K562 (cell line): Measurements from ENCODE around the gene ALOX12B. TPM values are rescaled to one million over a fixed set of nuclear protein-coding genes. Genes with fewer than 3 reads are reported as not detected.

Experiments used
- ATAC-seq: fragments of 200-7000 bp; cut with Tn5 transposase; 3 replicates; pipeline ENCODE4 v1.9.1; 2020; ENCODE audit warnings: moderate library complexity
- BruUV-seq: library from RNA; stranded (reverse); fragments of 400-500 nt; replicated peaks from 2 replicates; lab custom pipeline; 2021; lab: Mats Ljungman, UMichigan
- CTCF ChIA-PET: fragments of 300-600 bp; formaldehyde crosslinking; extraction: SDS; loops from one replicate; lab custom pipeline; 2021; ENCODE audit warnings: low intra/inter-chr PET ratio; lab: Yijun Ruan, JAX
- POLR2A ChIA-PET: fragments of 300-600, 350-650 bp; sonication (Branson Sonifier 250); formaldehyde crosslinking; extraction: SDS; loops from one replicate; lab custom pipeline; 2021; ENCODE audit warnings: antibody characterized with exemption, inconsistent platforms; lab: Yijun Ruan, JAX
- DNase-seq, 4 experiments: peaks; one replicate each; pipeline versions ENCODE4 v3.0.0 to v3.0.0-alpha.2; 2011 to 2018; ENCODE audit warnings: low spot score in 3 of 4, mixed read lengths in 3 of 4; ENCODE audit errors: extremely low read depth in 1 of 4
- FAIRE-seq: peaks from 2 replicates; lab custom pipeline; 2011; peaks lifted over from hg19 to GRCh38; lab: Jason Lieb, UNC
- H2AFZ ChIP-seq: 2 replicates; pipeline ENCODE4 v1.6.0; 2011; ENCODE audit warnings: low read depth, low read length, control low read depth, inconsistent platforms
- H3K27ac ChIP-seq: fragments of 200-600 bp; 3 replicates; pipeline ENCODE4 v1.8.0; 2011; ENCODE audit warnings: low read depth, mild to moderate bottlenecking, control low read depth, inconsistent platforms, low read length, moderate library complexity, mixed read lengths; ENCODE audit errors: extremely low read depth
- H3K27me3 ChIP-seq, 2 experiments: fragments of 300-600 bp in 1 of 2; 2 replicates in 1 of 2; 3 replicates in 1 of 2; pipeline versions ENCODE4 v1.6.0 to v1.8.0; 2011; ENCODE audit warnings: inconsistent platforms in 2 of 2, low read length in 2 of 2, mild to moderate bottlenecking in 1 of 2, mixed read lengths in 1 of 2, moderate library complexity in 1 of 2; ENCODE audit not compliant: control insufficient read depth in 2 of 2, insufficient read depth in 2 of 2
- H3K36me3 ChIP-seq: fragments of 300-600 bp; 3 replicates; pipeline ENCODE4 v1.8.0; 2011; ENCODE audit warnings: mild to moderate bottlenecking, low read length, inconsistent platforms; ENCODE audit not compliant: control insufficient read depth, insufficient read depth
- H3K4me1 ChIP-seq, 2 experiments: fragments of 200-600 bp in 1 of 2; replicated peaks in 1 of 2; 2 replicates in 1 of 2; 3 replicates in 1 of 2; pipeline versions ENCODE4 v1.5.1 to v1.8.0; 2011; ENCODE audit warnings: inconsistent platforms in 2 of 2, low read length in 2 of 2, mild to moderate bottlenecking in 1 of 2, mixed read lengths in 1 of 2, moderate library complexity in 1 of 2; ENCODE audit not compliant: control insufficient read depth in 2 of 2, insufficient read depth in 2 of 2
- H3K4me2 ChIP-seq: 2 replicates; pipeline ENCODE4 v1.6.1; 2011; ENCODE audit warnings: low read length, control low read depth, inconsistent platforms, mixed read lengths; ENCODE audit not compliant: insufficient read depth
- H3K4me3 ChIP-seq: fragments of 200-600 bp; sonication (generic), shearing (Covaris generic); 2 replicates; pipeline ENCODE4 v1.5.1; 2016; ENCODE audit warnings: control low read depth, inconsistent platforms
- H3K79me2 ChIP-seq: fragments of 200-600 bp; 3 replicates; pipeline ENCODE4 v1.8.0; 2011; ENCODE audit warnings: low read length, inconsistent platforms; ENCODE audit not compliant: control insufficient read depth, insufficient read depth
- H3K9ac ChIP-seq, 2 experiments: 2 replicates each; pipeline versions ENCODE4 v1.6.0 to v1.6.1; 2011; ENCODE audit warnings: low read depth in 2 of 2, low read length in 2 of 2, control low read depth in 1 of 2, inconsistent platforms in 1 of 2, mild to moderate bottlenecking in 1 of 2, mixed read lengths in 1 of 2; ENCODE audit not compliant: insufficient read depth in 1 of 2
- H3K9me1 ChIP-seq: one replicate; pipeline ENCODE4 v1.6.0; 2011; ENCODE audit warnings: inconsistent platforms, mild to moderate bottlenecking, low read length, moderate library complexity; ENCODE audit not compliant: control insufficient read depth, insufficient read depth
- H3K9me3 ChIP-seq: replicated peaks from 2 replicates; pipeline ENCODE4 v1.5.1; 2011; ENCODE audit warnings: low read depth, low read length, inconsistent platforms; ENCODE audit not compliant: control insufficient read depth, insufficient read depth
- H4K20me1 ChIP-seq: replicated peaks from 2 replicates; pipeline ENCODE4 v1.6.1; 2011; ENCODE audit warnings: low read length, inconsistent platforms, mixed read lengths; ENCODE audit not compliant: control insufficient read depth, insufficient read depth
- BDP1 ChIP-seq: IDR thresholded peaks from 3 replicates; pipeline ENCODE4 v1.6.1; 2011; ENCODE audit not compliant: insufficient read length, insufficient read depth
- CBX2 ChIP-seq: fragments of 200-600 bp; sonication (generic); IDR thresholded peaks from one replicate; pipeline ENCODE4 v1.6.1; 2012; ENCODE audit warnings: mild to moderate bottlenecking, low read length, inconsistent platforms; ENCODE audit not compliant: insufficient read depth, poor library complexity, severe bottlenecking
- E2F1 ChIP-seq: sonication (generic); formaldehyde crosslinking; IDR thresholded peaks from 2 replicates; pipeline ENCODE4 v1.8.1; 2023; ENCODE audit warnings: mild to moderate bottlenecking, missing genetic modification reagents, moderate library complexity
- ELF2 ChIP-seq: fragments of 250-450 bp; sonication (Bioruptor Pico); IDR thresholded peaks from 2 replicates; pipeline ENCODE4 v1.5.0; 2021; ENCODE audit warnings: mild to moderate bottlenecking
- ETV6 ChIP-seq, 3 experiments: fragments of 150-350 bp in 1 of 3; sonication (generic) in 1 of 3; formaldehyde crosslinking in 1 of 3; IDR thresholded peaks; 2 replicates each; pipeline versions ENCODE4 v1.6.1 to v1.8.0; 2014 to 2022; ENCODE audit warnings: borderline replicate concordance in 2 of 3, low read depth in 2 of 3, antibody characterized with exemption in 1 of 3, low read length in 1 of 3, mild to moderate bottlenecking in 1 of 3, missing genetic modification reagents in 1 of 3
- MAZ ChIP-seq, 2 experiments: fragments of 450-650 bp in 1 of 2; sonication (generic) in 1 of 2; formaldehyde crosslinking; IDR thresholded peaks in 1 of 2; conservative IDR thresholded peaks in 1 of 2; 2 replicates each; pipeline versions ENCODE4 v1.4.0 to v1.5.0; 2020; ENCODE audit warnings: mild to moderate bottlenecking in 1 of 2, missing genetic modification reagents in 1 of 2
- MXD1 ChIP-seq: fragments of 250-450 bp; sonication (Bioruptor Pico); IDR thresholded peaks from 2 replicates; pipeline ENCODE4 v1.8.0; 2021; ENCODE audit warnings: borderline replicate concordance, mild to moderate bottlenecking, moderate library complexity; ENCODE audit not compliant: poor library complexity, severe bottlenecking
- MYC ChIP-seq, 2 experiments: fragments of 250-450 bp in 1 of 2; sonication (Bioruptor Pico) in 1 of 2; IDR thresholded peaks; 2 replicates each; pipeline versions ENCODE4 v1.5.1 to v1.6.1; 2012 to 2021; ENCODE audit warnings: low read depth in 2 of 2, borderline replicate concordance in 1 of 2, improper control_type of control experiment in 1 of 2, low read length in 1 of 2, mild to moderate bottlenecking in 1 of 2, moderate library complexity in 1 of 2
- NR3C1 ChIP-seq: sonication (generic); formaldehyde crosslinking; IDR thresholded peaks from 2 replicates; pipeline ENCODE4 v1.8.1; 2022; ENCODE audit warnings: missing genetic modification reagents
- PCBP1 ChIP-seq: fragments of 200-400 bp; formaldehyde crosslinking; IDR thresholded peaks from 2 replicates; pipeline ENCODE4 v1.6.1; 2018; ENCODE audit warnings: mild to moderate bottlenecking, low read depth, low read length; ENCODE audit not compliant: poor library complexity, severe bottlenecking
- RAD21 ChIP-seq, 2 experiments: fragments of 250-450 bp in 1 of 2; fragments of 450-650 bp in 1 of 2; sonication (Bioruptor Pico) in 1 of 2; formaldehyde crosslinking in 1 of 2; IDR thresholded peaks in 1 of 2; conservative IDR thresholded peaks in 1 of 2; 2 replicates each; pipeline versions ENCODE4 v1.4.0 to v1.8.0; 2020 to 2022; ENCODE audit warnings: mild to moderate bottlenecking in 2 of 2, moderate library complexity in 1 of 2
- RB1 ChIP-seq: fragments of 450-650 bp; IDR thresholded peaks from 2 replicates; pipeline ENCODE4 v1.6.1; 2017; ENCODE audit warnings: low read depth, mild to moderate bottlenecking
- ZFP91 ChIP-seq: sonication (generic); formaldehyde crosslinking; IDR thresholded peaks from 2 replicates; pipeline ENCODE4 v1.8.0; 2022; ENCODE audit warnings: mild to moderate bottlenecking, missing genetic modification reagents
- ZNF121 ChIP-seq: sonication (generic); formaldehyde crosslinking; conservative IDR thresholded peaks from 2 replicates; pipeline ENCODE4 v1.8.0; 2022; ENCODE audit warnings: missing genetic modification reagents
- ZNF644 ChIP-seq: fragments of 200-800 bp; sonication (Bioruptor generic); IDR thresholded peaks from 2 replicates; pipeline ENCODE4 v1.6.1; 2016; ENCODE audit warnings: low read depth, missing genetic modification characterization, missing compliant biosample characterization
- WGBS: fragments of 100-300 bp; shearing (Covaris generic); methylation state at CpG from one replicate; pipeline ENCODE4 v1.1.6; 2016; ENCODE audit warnings: low coverage, mixed read lengths; ENCODE audit not compliant: insufficient coverage; ENCODE audit errors: missing lambda C conversion rate; 5-methylcytosine and 5-hydroxymethylcytosine counted together
- in situ Hi-C: fragments of 300-500 bp; cut with MboI; formaldehyde crosslinking; loops from 4 replicates; pipeline ENCODE4 v1.15.0; 2018; ENCODE audit warnings: inconsistent platforms, mixed read lengths
- intact Hi-C: fragments of 100-400 bp; cut with micrococcal nuclease; formaldehyde crosslinking; loops from 2 replicates; pipeline ENCODE4 v1.14.2; 2022
- polyA plus RNA-seq, 8 experiments: library from polyadenylated mRNA; depleted of rRNA in 4 of 8; stranded (reverse) in 5 of 8; unstranded in 3 of 8; fragments of >200 nt; fragmentation: Nextera tagmentation in 2 of 8; fragmentation: Illumina TruSeq in 1 of 8; extraction: Ambion mirVana in 2 of 8; extraction: Trizol in 1 of 8; gene quantifications; 2 replicates each; pipeline versions ENCODE4 v1.2.1 to v1.2.3, GENCODE V29; 2011 to 2014; ENCODE audit warnings: inconsistent platforms in 1 of 8, missing spikeins in 1 of 8
- total RNA-seq, 7 experiments: library from RNA; depleted of rRNA in 6 of 7; stranded (reverse); fragments of >200 nt in 6 of 7; fragmentation: Illumina TruSeq in 2 of 7; extraction: Trizol in 2 of 7; gene quantifications; 2 replicates each; pipeline versions ENCODE4 v1.2.1 to v1.2.3, GENCODE V29; 2011 to 2021; ENCODE audit warnings: low replicate concordance in 1 of 7

ALOX12B gene
- total and polyA plus RNA-seq, 9 of the 15 experiments (the other 6 are each of a cell fraction or from before 2014, with no cell fraction given) = not detected

DNA sequence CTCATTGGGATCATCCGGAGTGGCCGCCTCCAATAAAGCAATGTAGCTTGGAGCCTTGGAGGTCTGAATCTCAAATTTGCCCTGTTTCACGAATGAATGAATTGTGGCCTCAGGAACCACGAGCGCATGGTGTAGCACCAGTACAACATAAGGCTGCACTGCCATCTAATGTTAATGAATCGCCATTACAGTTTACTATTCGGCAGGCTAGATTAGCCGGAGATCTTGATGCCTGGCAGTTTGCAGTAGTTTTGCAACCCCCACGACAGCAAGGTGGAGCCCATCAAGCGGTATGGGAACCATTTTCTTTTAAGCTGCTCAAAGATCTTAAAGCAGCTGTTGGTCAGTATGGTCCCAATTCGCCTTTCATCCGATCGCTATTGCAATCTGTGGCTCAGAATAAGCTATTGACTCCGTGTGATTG, 29.8 kb downstream of the ALOX12B start:
- H3K27ac ChIP-seq = no peak overlapping the region
- POLR2A ChIA-PET = interaction anchor here (0.9 to 1.3 kb wide), 2 partner anchors 222 to 371 kb away, joined by 4 to 5 read pairs; partner anchors contain the start of gene TP53
- ATAC-seq = peak; percentile 90
- TF ChIP-seq MYC (IDR thresholded peaks at IDR 0.05; ENCODE audit: low read depth, low read length) = peak; percentile 82; the same call in 1 of the 2 replicates
- no peak for TF ChIP-seq MYC (CRISPR knock-in tag; IDR thresholded peaks at IDR 0.05; ENCODE audit: borderline replicate concordance, low read depth)
- TF ChIP-seq PCBP1 = no peak
- no peak for TF ChIP-seq NR3C1 (CRISPR knock-in tag)
- no peak for TF ChIP-seq ETV6 (IDR thresholded peaks at IDR 0.05; ENCODE audit: borderline replicate concordance in 1 of 2, low read depth in 2 of 2, low read length in 1 of 2)
- no peak for TF ChIP-seq ETV6 (CRISPR knock-in tag; IDR thresholded peaks at IDR 0.05; ENCODE audit: borderline replicate concordance)
- no peak for TF ChIP-seq CBX2
- TF ChIP-seq RAD21 (CRISPR knock-in tag; conservative IDR thresholded peaks at IDR 0.05 in 1 of 2, IDR thresholded peaks at IDR 0.05 in 1 of 2) = peak; percentile 72 to 82
- 0 out of 4 replicates have a peak, but pooled peaks of 1 of the 2 experiments have one; percentile 13 for TF ChIP-seq MAZ (CRISPR knock-in tag; conservative IDR thresholded peaks at IDR 0.05 in 1 of 2, IDR thresholded peaks at IDR 0.05 in 1 of 2)
- no peak for TF ChIP-seq ZNF121
- TF ChIP-seq BDP1 = no peak
- TF ChIP-seq ZNF644 (tag) = no peak
- TF ChIP-seq MXD1 (CRISPR knock-in tag) = no peak
- no peak for TF ChIP-seq E2F1
- TF ChIP-seq RB1 = no peak
- no peak for TF ChIP-seq ELF2
- TF ChIP-seq ZFP91 (CRISPR knock-in tag) = no peak

More for the DNA sequence above, 29.8 kb downstream of the ALOX12B start:
- 5% methylated on average over 14 of the region's 14 CpGs for WGBS
- H3K4me1 ChIP-seq = no peaks in the 10 kb centered on the region; a peak in 2 of 5 replicates
- no peak overlapping the region for H3K9ac ChIP-seq
- no TSS peak for BruUV-seq
- no peaks in the 10 kb centered on the region for H3K79me2 ChIP-seq
- H4K20me1 ChIP-seq = no peaks in the 10 kb centered on the region
- CTCF ChIA-PET = interaction anchor here (0.6 to 3.4 kb wide), 4 partner anchors 40 to 314 kb away, joined by 4 to 17 read pairs (median 12); no protein-coding TSS in a partner anchor
- H3K27me3 ChIP-seq = 0 out of 5 replicates have a peak, but pooled peaks cover 0 to 3% of the 10 kb centered on the region in 2 experiments
- H3K9me1 ChIP-seq = no peaks in the 10 kb centered on the region
- H3K4me3 ChIP-seq = no peak overlapping the region
- peak; percentile 52 to 76 (median 62) for DNase-seq
- no peaks in the 10 kb centered on the region for H3K36me3 ChIP-seq
- H3K4me2 ChIP-seq = peak overlapping the region; percentile 27
- no peaks in the 10 kb centered on the region for H3K9me3 ChIP-seq
- in situ Hi-C loops (loop anchor here (5.0 to 25.0 kb wide), 3 partner anchors 145 to 930 kb away; partner anchors contain the start of gene MFSD6L), intact Hi-C loops (loop anchor here (1.0 to 10.0 kb wide), 4 partner anchors 41 to 314 kb away; no protein-coding TSS in a partner anchor)
- peak overlapping the region; percentile 87 for H2AFZ ChIP-seq
- peak; percentile 96 for FAIRE-seq
